ENCODE data around the gene CYP2W1. TPM values are rescaled to one million over a fixed set of nuclear protein-coding genes. Genes with fewer than 3 reads are reported as not detected.

Gene CYP2W1
- total RNA-seq, 1 donor from 2014 or later, result not detected

GRCh38 chr7:1005303-1005702 lies 22.3 kb downstream of the CYP2W1 start:
- no peak overlapping the region for H3K4me3 ChIP-seq (ENCODE audit: low read depth, low read length)
- no peak for DNase-seq (ENCODE audit: low read depth)
- no peak for TF ChIP-seq CTCF (conservative IDR thresholded peaks at IDR 0.05; ENCODE audit: low read depth, low read length)

GRCh38 chr7:1007901-1008300 lies 24.9 kb downstream of the CYP2W1 start:
- no peak for TF ChIP-seq CTCF (conservative IDR thresholded peaks at IDR 0.05; ENCODE audit: low read depth, low read length)
- DNase-seq (ENCODE audit: low read depth), result no peak

GRCh38 chr7:1008733-1009363 lies 25.9 kb downstream of the CYP2W1 start:
- H3K4me3 ChIP-seq (ENCODE audit: low read depth, low read length), result no peak overlapping the region
- DNase-seq (ENCODE audit: low read depth), result no peak
- TF ChIP-seq CTCF (conservative IDR thresholded peaks at IDR 0.05; ENCODE audit: low read depth, low read length), result no peak

More at GRCh38 chr7:1007901-1008300, 24.9 kb downstream of the CYP2W1 start:
- H3K4me3 ChIP-seq (ENCODE audit: low read depth, low read length), result no peak overlapping the region

GRCh38 chr7:1009747-1010146 lies 26.8 kb downstream of the CYP2W1 start:
- H3K4me3 ChIP-seq (ENCODE audit: low read depth, low read length), result no peak overlapping the region
- TF ChIP-seq CTCF (conservative IDR thresholded peaks at IDR 0.05; ENCODE audit: low read depth, low read length), result no peak
- DNase-seq (ENCODE audit: low read depth), result no peak

GRCh38 chr7:1010226-1010625 lies 27.2 kb downstream of the CYP2W1 start:
- no peak for DNase-seq (ENCODE audit: low read depth)
- no peak for TF ChIP-seq CTCF (conservative IDR thresholded peaks at IDR 0.05; ENCODE audit: low read depth, low read length)
- H3K4me3 ChIP-seq (ENCODE audit: low read depth, low read length), result no peak overlapping the region

- no peak for DNase-seq (ENCODE audit: low read depth)
- TF ChIP-seq CTCF (conservative IDR thresholded peaks at IDR 0.05; ENCODE audit: low read depth, low read length), result no peak
- no peak overlapping the region for H3K4me3 ChIP-seq (ENCODE audit: low read depth, low read length)
Observed at GRCh38 chr7:1011297-1012003, 28.5 kb downstream of the CYP2W1 start.

Measured in epithelial cell of proximal tubule (primary cell).